CD4-positive, alpha-beta T cell (primary cell): Measurements from ENCODE around the gene COG3. TPM values are rescaled to one million over a fixed set of nuclear protein-coding genes. Genes with fewer than 3 reads are reported as not detected.

Source experiments
- ATAC-seq: fragments of 200-7000 bp; cut with Tn5 transposase; one replicate; pipeline ENCODE4 v1.10.0; 2022; ENCODE audit warnings: mild to moderate bottlenecking; ENCODE audit not compliant: poor library complexity
- CTCF ChIA-PET: fragments of 350-600 bp; sonication (Branson Sonifier 250); formaldehyde crosslinking; loops from one replicate; lab custom pipeline; 2021; ENCODE audit warnings: antibody characterized with exemption, inconsistent platforms; lab: Charles Lee
- POLR2A ChIA-PET: fragments of 350-600 bp; sonication (Branson Sonifier 250); formaldehyde crosslinking; loops from one replicate; lab custom pipeline; 2021; ENCODE audit warnings: antibody characterized with exemption, inconsistent platforms; lab: Charles Lee
- DNase-seq, 14 experiments: peaks; one replicate each; pipeline ENCODE4 v3.0.0-alpha.2; 2013 to 2020; ENCODE audit warnings: mixed read lengths in 2 of 14
- H3K27ac ChIP-seq, 2 donors: one replicate each; pipeline versions ENCODE4 v1.5.1 to v1.7.0; 2013; ENCODE audit warnings: low read length in 2 of 2, low read depth in 1 of 2, mild to moderate bottlenecking in 1 of 2
- H3K27me3 ChIP-seq, 2 experiments: 1 replicate in 1 of 2; 2 replicates in 1 of 2; pipeline versions ENCODE4 v1.6.1 to v1.7.0; 2013; ENCODE audit warnings: low read length in 2 of 2, control low read depth in 1 of 2, mild to moderate bottlenecking in 1 of 2, moderate library complexity in 1 of 2; ENCODE audit not compliant: insufficient read depth in 2 of 2, control insufficient read depth in 1 of 2
- H3K36me3 ChIP-seq: one replicate; pipeline ENCODE4 v1.6.1; 2013; ENCODE audit warnings: low read length, control low read depth; ENCODE audit not compliant: insufficient read depth
- H3K4me1 ChIP-seq: one replicate; pipeline ENCODE4 v1.6.1; 2013; ENCODE audit warnings: low read length, control low read depth; ENCODE audit not compliant: insufficient read depth
- H3K4me3 ChIP-seq: one replicate; pipeline ENCODE4 v1.5.1; 2013; ENCODE audit warnings: mild to moderate bottlenecking, low read length, moderate library complexity
- H3K9me3 ChIP-seq, 2 experiments: 1 replicate in 1 of 2; 2 replicates in 1 of 2; pipeline versions ENCODE4 v1.6.1 to v1.7.0; 2013; ENCODE audit warnings: low read length in 2 of 2, mild to moderate bottlenecking in 2 of 2, control low read depth in 1 of 2, moderate library complexity in 1 of 2; ENCODE audit not compliant: control insufficient read depth in 1 of 2, insufficient read depth in 1 of 2
- H3K27ac Mint-ChIP-seq: one replicate; pipeline ENCODE4 v1.8.0; 2020; ENCODE audit warnings: mixed read lengths
- H3K27me3 Mint-ChIP-seq: one replicate; pipeline ENCODE4 v1.8.0; 2021; ENCODE audit warnings: mixed read lengths
- H3K36me3 Mint-ChIP-seq: one replicate; pipeline ENCODE4 v1.8.0; 2021; ENCODE audit warnings: low read depth, mixed read lengths
- H3K4me1 Mint-ChIP-seq: one replicate; pipeline ENCODE4 v1.8.0; 2021; ENCODE audit warnings: low read depth, mixed read lengths
- H3K4me3 Mint-ChIP-seq: one replicate; pipeline ENCODE4 v1.8.0; 2020; ENCODE audit warnings: mild to moderate bottlenecking, mixed read lengths
- H3K9me3 Mint-ChIP-seq: one replicate; pipeline ENCODE4 v1.8.0; 2020; ENCODE audit warnings: mixed read lengths
- intact Hi-C, 2 experiments: fragments of 100-400 bp; cut with DNase I in 1 of 2; cut with micrococcal nuclease in 1 of 2; formaldehyde crosslinking; loops; one replicate each; pipeline versions ENCODE4 v1.15.1 to v1.9.0; 2023 to 2025; cut with DNase I, micrococcal nuclease
- total RNA-seq, 174 experiments: library from RNA in 2 of 174; stranded (reverse) in 2 of 174; gene quantifications; one replicate each; pipeline ENCODE4 v1.2.3 and lab custom pipeline; 2021 to 2026
- TF ChIP-seq, protein P1 (sequence below): fragments of 200-600 bp; IDR thresholded peaks from one replicate; pipeline ENCODE4 v1.8.0; 2022; ENCODE audit warnings: antibody characterized with exemption, mild to moderate bottlenecking

Gene COG3
- total RNA-seq, 2 experiments from 2014 or later, result 52.8 to 57.0 TPM

DNA sequence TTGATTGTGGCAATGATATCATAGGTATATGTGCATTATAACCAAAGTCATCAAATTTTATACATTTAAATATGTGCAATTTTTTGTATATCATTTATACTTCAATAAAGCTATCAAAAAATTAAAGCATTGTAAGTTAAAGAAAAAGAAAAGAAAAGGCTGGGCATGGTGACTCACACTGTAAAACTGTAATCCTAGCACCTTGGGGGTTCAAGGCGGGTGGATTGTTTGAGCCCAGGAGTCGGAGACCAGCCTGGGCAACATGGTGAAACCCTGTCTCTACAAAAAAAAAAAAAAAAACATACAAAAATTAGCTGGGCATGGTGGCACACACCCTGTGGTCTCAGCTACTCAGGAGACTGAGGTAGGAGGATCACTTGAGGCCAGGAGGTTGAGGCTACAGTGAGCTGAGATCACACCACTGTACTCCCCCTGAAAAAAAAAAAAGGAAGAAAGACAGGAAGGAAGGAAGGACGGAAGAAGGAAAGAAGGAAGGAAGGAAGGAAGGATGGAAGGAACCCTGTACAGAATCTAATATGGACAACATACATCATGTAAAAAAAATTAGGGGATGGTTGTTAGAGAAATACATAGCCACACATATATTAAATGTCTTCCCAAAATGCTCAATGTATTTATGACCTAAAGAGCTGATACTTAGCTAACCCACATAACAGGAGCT lies 24.8 kb upstream of the COG3 start:
- no peak for ATAC-seq
- TF ChIP-seq, protein P1, sequence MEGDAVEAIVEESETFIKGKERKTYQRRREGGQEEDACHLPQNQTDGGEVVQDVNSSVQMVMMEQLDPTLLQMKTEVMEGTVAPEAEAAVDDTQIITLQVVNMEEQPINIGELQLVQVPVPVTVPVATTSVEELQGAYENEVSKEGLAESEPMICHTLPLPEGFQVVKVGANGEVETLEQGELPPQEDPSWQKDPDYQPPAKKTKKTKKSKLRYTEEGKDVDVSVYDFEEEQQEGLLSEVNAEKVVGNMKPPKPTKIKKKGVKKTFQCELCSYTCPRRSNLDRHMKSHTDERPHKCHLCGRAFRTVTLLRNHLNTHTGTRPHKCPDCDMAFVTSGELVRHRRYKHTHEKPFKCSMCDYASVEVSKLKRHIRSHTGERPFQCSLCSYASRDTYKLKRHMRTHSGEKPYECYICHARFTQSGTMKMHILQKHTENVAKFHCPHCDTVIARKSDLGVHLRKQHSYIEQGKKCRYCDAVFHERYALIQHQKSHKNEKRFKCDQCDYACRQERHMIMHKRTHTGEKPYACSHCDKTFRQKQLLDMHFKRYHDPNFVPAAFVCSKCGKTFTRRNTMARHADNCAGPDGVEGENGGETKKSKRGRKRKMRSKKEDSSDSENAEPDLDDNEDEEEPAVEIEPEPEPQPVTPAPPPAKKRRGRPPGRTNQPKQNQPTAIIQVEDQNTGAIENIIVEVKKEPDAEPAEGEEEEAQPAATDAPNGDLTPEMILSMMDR, result no peak
- Mint-ChIP-seq H3K9me3 (no peaks in the 10 kb centered on the region), H3K27ac (no peak overlapping the region), H3K4me3 (no peak overlapping the region), H3K4me1 (peaks cover 9% of the 10 kb centered on the region), H3K36me3 (no peaks in the 10 kb centered on the region), H3K27me3 (no peaks in the 10 kb centered on the region)
- no peak overlapping the region for H3K27ac ChIP-seq
- no peak overlapping the region for H3K4me3 ChIP-seq
- no peaks in the 10 kb centered on the region for H3K9me3 ChIP-seq
- DNase-seq, result no peak
- peaks cover 5% of the 10 kb centered on the region for H3K4me1 ChIP-seq
- ChIA-PET POLR2A (no interaction called here), CTCF (interaction anchor here (0.5 to 0.6 kb wide), 2 partner anchors 34 to 69 kb away, joined by 3 read pairs; no protein-coding TSS in a partner anchor)
- no peaks in the 10 kb centered on the region for H3K27me3 ChIP-seq
- intact Hi-C loops, result no loop called here
- no peaks in the 10 kb centered on the region for H3K36me3 ChIP-seq

DNA sequence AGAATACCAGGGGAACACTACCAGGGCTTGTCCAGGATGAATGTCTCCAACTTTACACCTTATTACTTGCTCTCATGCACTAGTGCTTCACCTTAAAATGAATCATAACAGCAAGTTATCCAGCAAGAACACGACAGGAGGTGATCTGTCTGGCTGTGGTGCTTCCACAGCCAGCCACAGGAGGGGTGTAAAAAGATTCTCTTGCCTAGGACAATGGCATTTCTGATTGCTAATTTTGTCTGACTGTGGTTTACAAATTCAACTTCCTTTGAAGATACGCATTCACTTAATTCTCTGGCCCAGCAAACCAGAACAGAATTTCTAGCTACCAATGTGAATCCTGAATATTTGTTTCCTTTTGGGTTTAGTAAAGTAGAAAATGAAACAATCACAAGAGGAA lies 23.1 kb upstream of the COG3 start:
- Histone ChIP-seq H3K27me3 (no peaks in the 10 kb centered on the region), H3K4me3 (no peak overlapping the region), H3K36me3 (no peaks in the 10 kb centered on the region), H3K4me1 (peaks cover 5% of the 10 kb centered on the region), H3K27ac (no peak overlapping the region), H3K9me3 (no peaks in the 10 kb centered on the region)
- Mint-ChIP-seq H3K9me3 (no peaks in the 10 kb centered on the region), H3K4me1 (peaks cover 9% of the 10 kb centered on the region), H3K4me3 (no peak overlapping the region), H3K27me3 (no peaks in the 10 kb centered on the region), H3K27ac (no peak overlapping the region), H3K36me3 (no peaks in the 10 kb centered on the region)
- intact Hi-C loops, result no loop called here
- DNase-seq, result peak in 4 of 14 experiments; percentile 14 to 40 (median 18)
- ChIA-PET CTCF (interaction anchor here (1.2 kb wide), 1 partner anchor 22 kb away, joined by 3 read pairs; no protein-coding TSS in a partner anchor), POLR2A (no interaction called here)
- TF ChIP-seq, protein P1, result no peak
- ATAC-seq, result peak; percentile 63

DNA sequence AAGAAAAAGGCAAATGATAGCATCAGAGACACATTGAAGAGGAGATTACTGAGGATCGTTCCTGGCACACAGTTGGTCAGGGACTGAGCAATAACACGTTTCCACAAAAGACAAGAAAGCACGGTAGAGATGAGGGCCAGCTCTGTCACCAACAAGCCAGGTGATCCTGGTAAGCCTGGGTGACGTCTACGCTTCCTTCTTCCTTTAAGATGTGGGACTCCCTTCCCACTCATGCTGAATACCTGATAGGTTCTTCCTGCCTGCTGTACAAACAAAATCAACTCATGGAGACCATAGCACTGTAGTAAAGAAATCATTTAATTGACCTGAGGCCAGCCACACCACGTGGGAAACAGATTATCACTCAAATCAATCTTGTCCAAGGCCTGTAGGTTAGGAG lies 19.7 kb upstream of the COG3 start:
- Mint-ChIP-seq H3K4me1 (peaks cover 9% of the 10 kb centered on the region), H3K4me3 (no peak overlapping the region), H3K36me3 (no peaks in the 10 kb centered on the region), H3K27ac (no peak overlapping the region), H3K27me3 (no peaks in the 10 kb centered on the region), H3K9me3 (no peaks in the 10 kb centered on the region)
- CTCF ChIA-PET, result no interaction called here
- intact Hi-C loops, result no loop called here
- Histone ChIP-seq H3K27me3 (no peaks in the 10 kb centered on the region), H3K4me3 (no peak overlapping the region), H3K4me1 (peaks cover 5% of the 10 kb centered on the region), H3K9me3 (no peaks in the 10 kb centered on the region), H3K27ac (no peak overlapping the region), H3K36me3 (no peaks in the 10 kb centered on the region)
- ATAC-seq, result no peak
- no peak for DNase-seq
- TF ChIP-seq, protein P1, result no peak
- POLR2A ChIA-PET, result no interaction called here
